Stimulated activated CD4-positive, alpha-beta T cell treated with anti-CD3 and anti-CD28 coated beads, TNF-alpha, amount 100 ng/mL, for 1 hour (primary cell): Measurements from ENCODE around the gene OCLN.
"Not testable (repeated sequence)": the region's sequence is repeated elsewhere in the genome, so short reads cannot be mapped to it uniquely, and the experiment has no call there.

Source experiments
- DNase-seq, 3 donors: peaks; one replicate each; pipeline ENCODE4 v3.0.0-alpha.2; 2020; ENCODE audit warnings: low read depth in 3 of 3, low spot score in 1 of 3

Gene OCLN

GRCh38 chr5:69492391-69492922 is at the start of gene OCLN:
TSS of gene OCLN (plus strand) at chr5:69492790. CDS start at chr5:69504245, 11,455 bp downstream.
- DNase-seq = no peak

DNA sequence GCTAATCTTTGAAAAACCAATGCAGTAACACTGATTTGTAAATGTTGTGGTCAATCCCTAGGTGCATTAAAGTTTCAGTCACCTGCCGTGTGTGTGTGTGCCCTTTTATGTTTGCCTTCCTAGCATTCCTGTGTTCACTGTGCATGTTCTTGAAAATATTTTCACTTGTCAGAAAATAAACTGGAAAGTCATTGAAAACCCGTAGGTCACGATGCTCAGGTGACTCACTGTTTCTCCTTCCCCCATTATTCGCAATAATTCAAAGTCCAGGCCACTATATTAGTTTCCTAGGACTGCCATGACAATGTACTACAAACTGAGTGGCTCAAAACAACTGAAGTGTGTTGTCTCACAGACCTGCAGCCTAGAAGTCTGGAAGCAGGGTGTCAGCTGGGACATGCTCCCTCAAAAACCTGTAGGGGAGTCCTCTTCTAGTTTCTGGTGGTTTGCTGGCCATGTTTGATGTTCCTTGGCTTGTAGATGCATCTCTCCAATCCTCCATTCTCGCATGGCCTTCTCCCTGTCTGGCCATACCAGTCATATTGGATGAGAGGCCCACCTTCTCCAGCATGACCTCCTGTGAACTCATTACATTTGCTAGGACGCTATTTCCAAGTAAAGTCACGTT is 48.3 kb upstream of the OCLN start:
- DNase-seq = no peak

DNA sequence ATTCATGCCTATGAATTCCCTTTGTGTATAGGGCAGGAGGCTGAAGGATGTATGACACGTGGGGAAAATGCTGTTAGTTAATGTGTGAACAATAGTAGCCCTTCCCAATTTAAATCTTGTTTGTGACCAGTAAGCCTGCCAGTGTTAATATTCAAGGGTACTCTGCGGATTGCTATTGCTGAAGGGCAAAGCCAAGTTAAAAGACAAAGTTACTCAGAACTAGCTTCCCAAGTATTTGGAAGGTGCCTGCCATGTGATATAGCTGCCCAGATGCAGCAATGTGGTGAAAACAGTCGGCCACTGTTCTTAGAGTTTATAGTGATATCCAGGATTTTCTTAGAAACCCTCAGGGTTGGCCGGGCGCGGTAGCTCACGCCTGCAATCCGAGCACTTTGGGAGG is 43.1 kb upstream of the OCLN start:
- DNase-seq = no peak

DNA sequence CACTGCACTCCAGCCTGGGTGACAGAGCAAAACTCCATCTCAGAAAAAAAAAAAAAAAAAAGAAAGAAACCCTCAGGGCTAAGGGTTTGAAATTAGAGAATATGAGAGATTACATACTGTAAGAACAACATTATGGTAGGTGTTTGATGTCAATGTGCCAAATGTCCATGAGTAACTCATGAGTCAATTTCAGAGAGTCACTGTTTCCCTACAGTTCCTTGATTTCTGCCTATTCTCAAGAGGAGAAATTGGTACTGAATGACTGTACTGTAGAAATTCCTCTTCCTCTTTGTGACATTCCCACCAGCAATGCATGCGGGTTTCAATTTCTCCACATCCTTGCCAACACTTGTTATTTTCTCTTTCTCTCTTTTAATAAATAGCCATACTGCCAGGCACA is 42.5 kb upstream of the OCLN start:
- DNase-seq = no peak

DNA sequence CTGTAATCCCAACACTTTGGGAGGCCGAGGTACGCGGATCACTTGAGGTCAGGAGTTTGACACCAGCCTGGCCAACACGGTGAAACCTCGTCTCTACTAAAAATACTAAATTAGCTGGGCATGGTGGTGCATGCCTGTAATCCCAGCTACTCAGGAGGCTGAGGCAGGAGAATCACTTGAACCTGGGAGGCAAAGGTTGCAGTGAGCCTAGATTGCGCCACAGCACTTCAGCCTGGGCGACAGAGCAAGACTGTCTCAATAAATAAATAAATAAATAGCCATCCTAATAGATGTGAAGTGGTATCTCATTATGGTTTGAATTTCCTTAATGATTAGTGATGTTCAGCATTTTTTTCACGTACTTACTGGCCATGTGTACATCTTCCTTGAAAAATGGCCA is 42.1 kb upstream of the OCLN start:
- DNase-seq = not testable (repeated sequence)

GRCh38 chr5:69451941-69452647 is 40.5 kb upstream of the OCLN start:
- no peak for DNase-seq

DNA sequence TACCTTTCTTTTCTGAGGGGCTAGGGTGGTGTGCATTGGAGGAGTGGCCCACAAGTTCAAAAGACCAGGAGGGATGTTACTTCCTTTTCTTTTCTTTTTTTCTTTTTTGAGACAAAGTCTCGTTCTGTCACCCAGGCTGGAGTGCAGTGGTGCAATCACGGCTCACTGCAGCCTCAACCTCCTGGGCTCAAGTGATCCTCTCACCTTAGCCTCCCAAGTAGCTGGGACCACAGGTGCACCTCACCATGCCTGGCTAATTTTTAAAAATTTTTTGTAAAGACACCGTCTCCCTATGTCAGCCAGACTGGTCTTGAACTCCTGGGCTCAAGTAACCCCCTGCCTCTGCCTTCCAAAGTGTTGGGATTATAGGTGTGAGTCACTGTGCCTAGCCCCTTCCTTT is 39.1 kb upstream of the OCLN start:
- not testable (repeated sequence) for DNase-seq

GRCh38 chr5:69454460-69455249 is 37.9 kb upstream of the OCLN start:
- DNase-seq = no peak

GRCh38 chr5:69455428-69455988 is 37.1 kb upstream of the OCLN start:
- DNase-seq = not testable (repeated sequence)

DNA sequence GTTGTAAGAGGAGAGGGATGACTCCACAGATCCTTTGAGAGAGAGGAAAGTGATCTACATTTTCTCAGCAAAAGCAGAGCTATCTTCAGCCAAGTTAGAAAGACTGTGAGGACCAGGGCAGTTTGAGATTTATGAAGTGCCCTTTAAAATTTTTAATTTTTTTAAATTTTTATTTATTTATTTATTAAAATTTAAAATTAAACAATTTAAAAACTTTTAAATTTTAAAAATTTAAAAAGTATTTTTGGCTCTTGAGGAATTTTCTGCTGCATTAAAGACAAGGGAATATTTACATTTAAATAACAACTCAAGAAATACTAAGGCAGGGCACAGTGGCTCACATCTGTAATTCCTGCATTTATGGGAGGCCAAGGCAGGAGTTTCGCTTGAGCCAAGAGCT is 30.4 kb upstream of the OCLN start:
- DNase-seq = no peak

GRCh38 chr5:69466375-69466774 is 26.2 kb upstream of the OCLN start:
- not testable (repeated sequence) for DNase-seq

DNA sequence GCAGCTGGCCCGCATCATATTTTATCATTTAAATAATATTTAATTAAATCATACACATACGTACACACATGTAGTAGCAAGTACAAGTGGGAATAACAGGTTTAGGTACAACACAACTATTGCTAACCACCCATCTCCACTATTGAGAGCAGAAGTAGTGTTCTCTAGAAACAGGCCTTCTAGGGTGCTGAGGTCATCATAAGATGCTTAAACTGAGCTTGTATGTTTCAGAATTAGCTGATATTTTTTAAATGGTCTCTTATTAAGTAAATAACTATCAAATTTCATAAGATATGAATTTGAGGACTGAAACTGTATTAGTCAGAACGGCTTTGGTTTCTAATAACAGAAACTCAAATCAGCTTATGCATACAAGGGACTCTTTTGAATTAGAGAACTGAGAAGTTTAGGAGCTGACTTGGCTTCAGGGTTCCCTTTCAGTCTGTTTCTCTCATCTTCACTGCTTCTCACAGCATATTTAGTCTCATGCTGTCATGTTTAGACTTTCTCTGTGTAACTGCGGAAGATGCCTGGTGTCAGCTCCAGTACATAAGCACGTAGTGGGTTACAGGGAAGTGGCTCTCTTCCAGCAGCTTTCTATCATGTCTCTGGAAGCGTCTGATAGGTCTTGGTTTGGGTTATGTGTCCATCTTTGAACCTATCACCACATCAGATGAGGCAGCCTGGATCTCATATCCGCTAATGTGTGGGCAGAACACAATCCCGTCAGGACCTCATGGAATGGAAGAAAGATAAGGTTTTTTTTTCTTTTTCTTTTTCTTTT is 25.0 kb upstream of the OCLN start:
- no peak for DNase-seq

GRCh38 chr5:69468631-69469030 is 24.0 kb upstream of the OCLN start:
- no peak for DNase-seq

DNA sequence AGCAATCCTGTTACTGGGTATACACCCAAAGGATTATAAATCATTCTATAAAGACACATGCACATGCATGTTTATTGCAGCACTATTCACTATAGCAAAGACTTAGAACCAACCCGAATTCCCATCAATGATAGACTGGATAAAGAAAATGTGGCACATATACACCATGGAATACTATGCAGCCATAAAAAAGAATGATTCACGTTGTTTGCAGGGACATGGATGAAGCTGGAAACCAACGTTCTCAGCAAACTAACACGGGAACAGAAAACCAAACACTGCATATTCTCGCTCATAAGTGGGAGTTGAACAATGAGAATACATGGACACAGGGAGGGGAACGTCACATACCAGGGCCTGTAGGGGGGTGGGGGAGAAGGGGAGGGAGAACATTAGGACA is 21.1 kb upstream of the OCLN start:
- DNase-seq = not testable (repeated sequence)

GRCh38 chr5:69472535-69473143 is 20.0 kb upstream of the OCLN start:
- not testable (repeated sequence) for DNase-seq

DNA sequence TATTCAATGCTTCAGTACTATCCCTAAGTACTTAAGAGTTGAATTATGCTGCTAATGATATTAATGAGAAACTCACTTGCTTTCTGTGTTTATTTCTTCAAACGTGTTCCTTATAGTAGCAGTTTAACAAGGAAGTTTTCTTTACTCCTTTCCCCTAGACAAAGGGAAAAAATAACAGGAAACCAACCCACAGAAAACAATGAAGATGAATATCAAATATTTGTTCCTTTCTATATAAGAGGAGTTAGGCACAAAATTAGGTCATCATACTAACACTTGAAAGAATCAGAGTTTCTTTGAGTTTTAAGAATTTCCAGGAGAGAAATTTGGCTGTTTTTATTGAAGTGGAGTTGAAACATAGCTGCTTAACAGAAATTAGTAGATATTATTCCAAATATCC is 15.4 kb upstream of the OCLN start:
- no peak for DNase-seq

GRCh38 chr5:69478296-69478695 is 14.3 kb upstream of the OCLN start:
- not testable (repeated sequence) for DNase-seq

- DNase-seq = no peak
Measured at GRCh38 chr5:69484891-69485290, 7.7 kb upstream of the OCLN start.

GRCh38 chr5:69485471-69485870 is 7.1 kb upstream of the OCLN start:
- DNase-seq = no peak

GRCh38 chr5:69489246-69489645 is 3.3 kb upstream of the OCLN start:
- no peak for DNase-seq
